Measurements from ENCODE around the gene TRABD2A. TPM values are rescaled to one million over a fixed set of nuclear protein-coding genes. Genes with fewer than 3 reads are reported as not detected.

TRABD2A gene
- total and polyA plus RNA-seq, 2 of the 13 experiments (the other 11 are each of a cell fraction or from before 2014, with no cell fraction given), result 0.15 TPM; not detected in 1

DNA sequence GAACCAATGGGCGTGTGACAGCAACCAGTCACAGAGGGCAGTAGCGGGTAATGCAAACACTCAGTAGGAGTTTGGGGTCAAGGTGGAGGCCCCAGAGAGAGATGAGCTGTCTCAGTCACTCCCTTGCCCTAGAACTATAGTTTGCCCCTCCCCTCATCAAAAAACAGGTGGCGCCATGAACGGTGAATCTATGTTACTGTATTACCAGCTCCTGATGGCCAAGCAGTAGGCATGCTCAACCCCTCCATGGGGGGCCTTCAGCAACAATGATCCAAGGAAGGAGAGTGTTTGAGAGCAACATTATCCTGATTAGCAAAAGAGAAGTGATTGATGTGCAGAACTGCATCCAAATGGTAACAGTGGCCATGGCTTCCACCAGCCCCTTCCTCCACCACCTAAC is 30.4 kb downstream of the TRABD2A start (continued):
- TF ChIP-seq, protein P1, sequence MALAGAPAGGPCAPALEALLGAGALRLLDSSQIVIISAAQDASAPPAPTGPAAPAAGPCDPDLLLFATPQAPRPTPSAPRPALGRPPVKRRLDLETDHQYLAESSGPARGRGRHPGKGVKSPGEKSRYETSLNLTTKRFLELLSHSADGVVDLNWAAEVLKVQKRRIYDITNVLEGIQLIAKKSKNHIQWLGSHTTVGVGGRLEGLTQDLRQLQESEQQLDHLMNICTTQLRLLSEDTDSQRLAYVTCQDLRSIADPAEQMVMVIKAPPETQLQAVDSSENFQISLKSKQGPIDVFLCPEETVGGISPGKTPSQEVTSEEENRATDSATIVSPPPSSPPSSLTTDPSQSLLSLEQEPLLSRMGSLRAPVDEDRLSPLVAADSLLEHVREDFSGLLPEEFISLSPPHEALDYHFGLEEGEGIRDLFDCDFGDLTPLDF (CRISPR knock-in tag; IDR thresholded peaks at IDR 0.05), result no peak
- TF ChIP-seq PLRG1 (conservative IDR thresholded peaks at IDR 0.05) (no peak), CHD4 (IDR thresholded peaks at IDR 0.05; ENCODE audit: borderline replicate concordance, low read length) (no peak), ZNF20 (CRISPR knock-in tag; IDR thresholded peaks at IDR 0.05) (no peak), RFXAP (CRISPR knock-in tag; IDR thresholded peaks at IDR 0.05; ENCODE audit: borderline replicate concordance) (no peak)
- TF ChIP-seq, protein P2, sequence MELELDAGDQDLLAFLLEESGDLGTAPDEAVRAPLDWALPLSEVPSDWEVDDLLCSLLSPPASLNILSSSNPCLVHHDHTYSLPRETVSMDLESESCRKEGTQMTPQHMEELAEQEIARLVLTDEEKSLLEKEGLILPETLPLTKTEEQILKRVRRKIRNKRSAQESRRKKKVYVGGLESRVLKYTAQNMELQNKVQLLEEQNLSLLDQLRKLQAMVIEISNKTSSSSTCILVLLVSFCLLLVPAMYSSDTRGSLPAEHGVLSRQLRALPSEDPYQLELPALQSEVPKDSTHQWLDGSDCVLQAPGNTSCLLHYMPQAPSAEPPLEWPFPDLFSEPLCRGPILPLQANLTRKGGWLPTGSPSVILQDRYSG (CRISPR knock-in tag; IDR thresholded peaks at IDR 0.05), result no peak

GRCh38 chr2:84849271-84849952 is 31.5 kb downstream of the TRABD2A start:
- ChIA-PET POLR2A (no interaction called here), CTCF (ENCODE audit: low intra/inter-chr PET ratio, low total read pairs) (no interaction called here)
- Histone ChIP-seq H3K4me1 (ENCODE audit: insufficient read depth, low read length) (no peaks in the 10 kb centered on the region), H3K9ac (ENCODE audit: insufficient read depth, low read depth, low read length) (no peak overlapping the region), H3K27me3 (ENCODE audit: control insufficient read depth in 1 of 2, insufficient read depth in 2 of 2, low read length in 2 of 2) (peaks cover 0 to 6% of the 10 kb centered on the region in 2 experiments; a peak in 1 of 5 replicates), H4K20me1 (ENCODE audit: insufficient read depth, low read length) (no peaks in the 10 kb centered on the region), H3K4me2 (ENCODE audit: low read depth, low read length) (no peak overlapping the region), H3K9me3 (ENCODE audit: low read length) (no peaks in the 10 kb centered on the region; the same call in 1 of the 2 replicates), H3K4me3 (replicated peaks in 1 of 3; ENCODE audit: insufficient read depth in 1 of 3, low read depth in 2 of 3, low read length in 3 of 3) (no peak overlapping the region), H3K36me3 (replicated peaks in 1 of 2; ENCODE audit: control insufficient read depth in 1 of 2, insufficient read depth in 2 of 2, low read length in 2 of 2) (no peaks in the 10 kb centered on the region), H2AFZ (ENCODE audit: low read length) (no peak overlapping the region), H3K27ac (ENCODE audit: extremely low read length, insufficient read depth, low read length) (no peak overlapping the region), H3K79me2 (ENCODE audit: insufficient read depth, low read length) (no peaks in the 10 kb centered on the region)
- ATAC-seq, result no peak
- intact Hi-C loops (cut with micrococcal nuclease; ENCODE audit: unreplicated experiment), result no loop called here
- no TSS peak for BruUV-seq (replicated peaks)
- DNase-seq (ENCODE audit: low spot score), result no peak
- no peak for FAIRE-seq
- WGBS (ENCODE audit: low lambda C conversion rate), result 38% methylated on average over 7 of the region's 8 CpGs
- in situ Hi-C loops (cut with HindIII; ENCODE audit: extremely low pct_ligation_motif_present, low pct_unique_long_range_greater_than_20kb), result no loop called here
- TF ChIP-seq RERE (CRISPR knock-in tag; IDR thresholded peaks at IDR 0.05; ENCODE audit: low read depth) (no peak), MTF1 (CRISPR knock-in tag; IDR thresholded peaks at IDR 0.05) (no peak), RORA (CRISPR knock-in tag; IDR thresholded peaks at IDR 0.05) (no peak), THAP11 (CRISPR knock-in tag; IDR thresholded peaks at IDR 0.05) (no peak), FOXC1 (CRISPR knock-in tag; IDR thresholded peaks at IDR 0.05; ENCODE audit: borderline replicate concordance) (no peak), ZNF234 (CRISPR knock-in tag; conservative IDR thresholded peaks at IDR 0.05) (no peak), ZNF7 (CRISPR knock-in tag; IDR thresholded peaks at IDR 0.05) (no peak), GATAD2A (CRISPR knock-in tag; IDR thresholded peaks at IDR 0.05) (no peak), TEAD3 (CRISPR knock-in tag; optimal IDR thresholded peaks at IDR 0.05; ENCODE audit: borderline replicate concordance) (no peak), CCAR2 (optimal IDR thresholded peaks at IDR 0.05; ENCODE audit: low read depth, low read length) (no peak)
